ENCODE data around the gene CD74. TPM values are rescaled to one million over a fixed set of nuclear protein-coding genes. Genes with fewer than 3 reads are reported as not detected.

The CD74 gene
- total and polyA plus RNA-seq, 4 donors: 1,061 to 2,819 (median 1,720) TPM

DNA sequence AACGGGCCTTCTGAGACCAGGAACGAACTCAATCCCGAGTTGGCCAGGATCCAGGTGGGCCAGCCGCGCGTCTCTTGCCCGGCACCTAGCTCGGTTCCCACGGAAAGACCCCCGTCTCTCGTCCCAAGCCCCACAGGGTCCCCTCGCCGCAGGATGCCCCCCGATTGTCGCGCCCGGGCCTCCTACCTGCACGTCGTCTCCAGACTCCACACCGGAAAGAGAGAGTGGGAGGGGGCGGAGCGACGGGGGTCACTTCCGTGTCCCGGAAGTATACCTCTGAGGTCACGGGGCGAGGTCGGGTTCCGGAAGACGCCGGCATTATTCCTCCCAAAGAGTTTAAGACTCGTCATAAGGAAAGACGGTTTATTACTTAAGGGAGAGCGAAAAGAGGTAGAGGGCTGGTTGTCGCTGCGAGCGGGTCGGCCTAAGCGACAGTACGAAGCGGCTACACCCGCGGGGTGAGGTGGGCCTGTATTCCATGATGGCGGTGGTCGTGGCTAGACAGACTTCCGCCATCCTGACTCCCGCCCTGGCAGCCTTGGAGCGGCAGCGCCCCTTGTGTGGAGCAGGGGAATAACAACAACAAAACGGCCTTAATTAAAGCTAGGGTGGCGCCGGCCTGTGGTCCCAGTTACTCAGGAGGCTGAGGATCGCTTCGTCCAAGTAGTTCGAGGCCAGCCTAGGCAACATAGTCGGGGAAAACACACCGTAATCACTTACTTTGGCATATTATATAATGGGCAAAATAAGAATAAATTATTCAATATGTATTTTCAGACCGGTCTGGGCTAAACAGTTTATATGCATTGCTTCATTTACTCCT, 37.0 kb upstream of the CD74 start, which contains the start of gene RPS14:
Gene RPS14 (minus strand): TSS at position 223 of the 823 bp plus-strand sequence. CDS start 2,006 bp downstream, outside the sequence.
- peak within 1 kb of the TSS; percentile 88 to 100 for H3K9ac ChIP-seq (ENCODE audit: insufficient read depth in 1 of 2, low read length in 2 of 2)
- ATAC-seq (ENCODE audit: insufficient read depth, low FRiP score) (peak; percentile 96), DNase-seq (peak; percentile 95 to 98 (median 97))
- H3K4me1 ChIP-seq (ENCODE audit: control insufficient read depth in 5 of 5, insufficient read depth in 5 of 5, low read length in 5 of 5): peaks cover 0 to 13% (median 6%) of the 10 kb centered on the region in 5 donors
- no peaks in the 10 kb centered on the region for H3K9me3 ChIP-seq (ENCODE audit: control insufficient read depth in 4 of 4, insufficient read depth in 3 of 4, low read length in 3 of 4)
- WGBS, 2 donors: 3 to 4% methylated on average over 56 to 58 of the region's 58 CpGs
- peak within 1 kb of the TSS; percentile 94 to 99 for H3K27ac ChIP-seq (ENCODE audit: low read depth in 1 of 2, low read length in 1 of 2)
- no peaks in the 10 kb centered on the region for H3K27me3 ChIP-seq (ENCODE audit: control insufficient read depth in 3 of 3, insufficient read depth in 3 of 3, low read length in 2 of 3)
- TF ChIP-seq, protein P1, sequence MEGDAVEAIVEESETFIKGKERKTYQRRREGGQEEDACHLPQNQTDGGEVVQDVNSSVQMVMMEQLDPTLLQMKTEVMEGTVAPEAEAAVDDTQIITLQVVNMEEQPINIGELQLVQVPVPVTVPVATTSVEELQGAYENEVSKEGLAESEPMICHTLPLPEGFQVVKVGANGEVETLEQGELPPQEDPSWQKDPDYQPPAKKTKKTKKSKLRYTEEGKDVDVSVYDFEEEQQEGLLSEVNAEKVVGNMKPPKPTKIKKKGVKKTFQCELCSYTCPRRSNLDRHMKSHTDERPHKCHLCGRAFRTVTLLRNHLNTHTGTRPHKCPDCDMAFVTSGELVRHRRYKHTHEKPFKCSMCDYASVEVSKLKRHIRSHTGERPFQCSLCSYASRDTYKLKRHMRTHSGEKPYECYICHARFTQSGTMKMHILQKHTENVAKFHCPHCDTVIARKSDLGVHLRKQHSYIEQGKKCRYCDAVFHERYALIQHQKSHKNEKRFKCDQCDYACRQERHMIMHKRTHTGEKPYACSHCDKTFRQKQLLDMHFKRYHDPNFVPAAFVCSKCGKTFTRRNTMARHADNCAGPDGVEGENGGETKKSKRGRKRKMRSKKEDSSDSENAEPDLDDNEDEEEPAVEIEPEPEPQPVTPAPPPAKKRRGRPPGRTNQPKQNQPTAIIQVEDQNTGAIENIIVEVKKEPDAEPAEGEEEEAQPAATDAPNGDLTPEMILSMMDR (IDR thresholded peaks at IDR 0.05; ENCODE audit: control extremely low read depth, extremely low read depth): peak; percentile 90
- H3K4me3 ChIP-seq: peak within 1 kb of the TSS; percentile 93
- H3K36me3 ChIP-seq (ENCODE audit: control insufficient read depth in 4 of 4, insufficient read depth in 4 of 4, low read length in 4 of 4): peaks cover 28 to 39% (median 33%) of the 10 kb centered on the region in 4 donors

DNA sequence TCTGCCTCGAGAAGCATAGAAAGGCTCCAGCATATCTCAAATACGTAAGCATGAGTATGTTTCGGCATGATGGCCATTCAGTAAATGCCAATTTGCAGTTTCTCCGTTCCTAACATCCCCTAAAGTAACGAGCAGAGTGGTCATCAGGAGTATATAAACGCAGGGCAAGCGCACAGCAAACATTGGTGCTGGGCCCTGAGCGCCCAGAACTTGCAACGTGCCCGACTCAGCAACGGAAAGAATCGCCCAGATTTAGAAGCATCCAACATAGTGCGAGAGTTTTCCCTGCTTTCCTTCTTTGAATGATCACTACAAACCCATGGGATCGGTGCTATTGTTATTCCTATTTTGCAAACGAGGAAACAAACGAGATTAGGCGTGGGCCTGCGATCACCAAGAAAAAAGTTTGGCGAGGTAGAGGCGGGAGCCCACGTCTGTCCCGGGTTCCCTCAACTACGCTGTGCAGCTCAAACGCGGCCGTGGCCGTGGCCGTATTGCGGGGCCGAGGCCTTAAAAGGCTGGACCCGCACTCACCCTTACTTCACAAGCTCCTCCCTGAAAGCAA, 36.3 kb upstream of the CD74 start:
- 0 to 1% methylated on average over 31 of the region's 31 CpGs for WGBS, 2 donors
- Histone ChIP-seq H3K4me3 (peak overlapping the region; percentile 93), H3K9ac (ENCODE audit: insufficient read depth in 1 of 2, low read length in 2 of 2) (peak overlapping the region; percentile 88 to 100), H3K4me1 (ENCODE audit: control insufficient read depth in 5 of 5, insufficient read depth in 5 of 5, low read length in 5 of 5) (peaks cover 0 to 13% (median 6%) of the 10 kb centered on the region in 5 donors), H3K9me3 (ENCODE audit: control insufficient read depth in 4 of 4, insufficient read depth in 3 of 4, low read length in 3 of 4) (no peaks in the 10 kb centered on the region), H3K27ac (ENCODE audit: low read depth in 1 of 2, low read length in 1 of 2) (peak overlapping the region; percentile 73 to 94), H3K27me3 (ENCODE audit: control insufficient read depth in 3 of 3, insufficient read depth in 3 of 3, low read length in 2 of 3) (no peaks in the 10 kb centered on the region), H3K36me3 (ENCODE audit: control insufficient read depth in 4 of 4, insufficient read depth in 4 of 4, low read length in 4 of 4) (peaks cover 34 to 42% (median 37%) of the 10 kb centered on the region in 4 donors)
- ATAC-seq (ENCODE audit: insufficient read depth, low FRiP score) (peak; percentile 56), DNase-seq (peak in 1 of 3 donors; percentile 40)
- TF ChIP-seq, protein P1 (IDR thresholded peaks at IDR 0.05; ENCODE audit: control extremely low read depth, extremely low read depth): no peak

GRCh38 chr5:150448334-150448733, 35.6 kb upstream of the CD74 start:
- Histone ChIP-seq H3K27ac (ENCODE audit: low read depth in 1 of 2, low read length in 1 of 2) (peak overlapping the region in 1 of 2 donors; percentile 94), H3K9me3 (ENCODE audit: control insufficient read depth in 4 of 4, insufficient read depth in 3 of 4, low read length in 3 of 4) (no peaks in the 10 kb centered on the region), H3K4me1 (ENCODE audit: control insufficient read depth in 5 of 5, insufficient read depth in 5 of 5, low read length in 5 of 5) (peaks cover 0 to 13% (median 6%) of the 10 kb centered on the region in 5 donors), H3K4me3 (peak overlapping the region; percentile 93), H3K9ac (ENCODE audit: insufficient read depth in 1 of 2, low read length in 2 of 2) (peak overlapping the region; percentile 88 to 100), H3K36me3 (ENCODE audit: control insufficient read depth in 4 of 4, insufficient read depth in 4 of 4, low read length in 4 of 4) (peaks cover 38 to 45% (median 42%) of the 10 kb centered on the region in 4 donors), H3K27me3 (ENCODE audit: control insufficient read depth in 3 of 3, insufficient read depth in 3 of 3, low read length in 2 of 3) (no peaks in the 10 kb centered on the region)
- TF ChIP-seq, protein P1 (IDR thresholded peaks at IDR 0.05; ENCODE audit: control extremely low read depth, extremely low read depth): no peak
- DNase-seq: no peak
- 9 to 21% methylated on average over 4 of the region's 4 CpGs for WGBS, 2 donors
- no peak for ATAC-seq (ENCODE audit: insufficient read depth, low FRiP score)

Measured in lung (tissue), 12 donors.